ENCODE measurements around the gene COMP. TPM values are rescaled to one million over a fixed set of nuclear protein-coding genes. Genes with fewer than 3 reads are reported as not detected.
"Not testable (repeated sequence)": the region's sequence is repeated elsewhere in the genome, so short reads cannot be mapped to it uniquely, and the experiment has no call there.

The COMP gene
- total RNA-seq, 1 experiment from 2014 or later = not detected

DNA sequence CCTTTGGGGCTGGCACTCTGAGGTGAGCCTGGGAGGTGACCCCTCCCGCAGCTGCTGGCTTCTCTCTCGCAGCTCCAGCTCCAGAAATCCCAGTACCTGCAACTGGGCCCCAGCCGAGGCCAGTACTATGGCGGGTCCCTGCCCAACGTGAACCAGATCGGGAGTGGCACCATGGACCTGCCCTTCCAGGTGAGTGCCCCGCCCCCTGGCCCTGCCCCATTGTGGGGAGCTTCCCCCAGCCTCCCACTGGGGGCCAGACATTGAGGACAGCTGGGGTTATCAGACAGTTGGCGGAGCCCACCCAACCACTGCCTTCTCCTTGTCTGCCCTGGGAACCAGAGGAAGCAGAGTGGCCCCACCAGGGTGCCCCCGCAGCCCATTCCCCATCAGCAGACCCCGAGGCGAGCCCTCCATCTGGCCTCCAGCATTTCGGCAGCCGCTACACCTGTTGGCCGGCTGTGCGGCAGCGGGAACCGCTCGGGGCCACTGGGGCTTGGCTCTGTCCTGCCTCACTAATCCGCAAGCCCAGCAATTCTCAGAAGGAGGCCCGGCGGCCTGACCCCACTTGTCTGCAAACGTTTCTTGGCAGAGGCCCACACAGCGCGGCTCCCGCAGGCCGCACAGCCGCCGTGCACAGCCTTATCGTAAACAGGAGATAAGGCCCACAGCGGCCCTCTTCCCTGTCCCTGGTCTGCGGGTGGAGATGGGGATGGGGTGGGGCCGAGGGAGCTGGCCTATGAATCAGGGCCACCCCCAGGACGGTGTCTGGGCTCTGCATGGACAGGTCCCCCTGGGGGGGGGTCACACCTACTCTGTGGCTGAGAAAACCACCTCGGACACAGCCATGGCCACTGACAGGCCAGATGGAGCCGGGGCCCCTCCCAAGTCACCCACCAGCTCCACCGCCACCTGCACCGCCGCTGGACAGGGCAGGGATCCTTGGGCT is 48.0 kb downstream of the COMP start:
- in situ Hi-C loops (cut with HindIII; ENCODE audit: low pct_unique_long_range_greater_than_20kb, low sequenced_read_pairs) = no loop called here

DNA sequence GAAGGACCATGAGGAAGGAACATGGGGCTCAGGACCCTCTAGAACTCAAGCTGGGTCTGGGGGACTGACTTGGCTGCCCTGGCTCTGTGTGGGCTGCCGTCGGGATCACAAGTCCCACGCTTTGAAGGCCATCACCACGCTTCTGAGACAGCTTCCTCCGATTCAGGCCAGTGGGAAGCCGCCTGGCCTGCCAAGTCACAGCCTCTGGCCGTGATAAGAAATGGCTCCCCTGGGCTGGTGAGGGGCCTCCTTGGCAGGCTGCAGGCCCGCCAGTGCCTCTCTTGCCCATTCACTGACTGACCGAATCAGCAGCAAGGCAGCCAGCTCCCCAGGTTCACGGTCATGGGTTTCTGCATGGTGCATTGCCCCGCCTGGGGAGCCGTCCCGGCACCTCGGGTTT is 48.8 kb downstream of the COMP start:
- DNase-seq (ENCODE audit: low read depth, low spot score) = no peak
- in situ Hi-C loops (cut with HindIII; ENCODE audit: low pct_unique_long_range_greater_than_20kb, low sequenced_read_pairs) = no loop called here

More for the DNA sequence above, 48.0 kb downstream of the COMP start:
- DNase-seq (ENCODE audit: low read depth, low spot score) = no peak

DNA sequence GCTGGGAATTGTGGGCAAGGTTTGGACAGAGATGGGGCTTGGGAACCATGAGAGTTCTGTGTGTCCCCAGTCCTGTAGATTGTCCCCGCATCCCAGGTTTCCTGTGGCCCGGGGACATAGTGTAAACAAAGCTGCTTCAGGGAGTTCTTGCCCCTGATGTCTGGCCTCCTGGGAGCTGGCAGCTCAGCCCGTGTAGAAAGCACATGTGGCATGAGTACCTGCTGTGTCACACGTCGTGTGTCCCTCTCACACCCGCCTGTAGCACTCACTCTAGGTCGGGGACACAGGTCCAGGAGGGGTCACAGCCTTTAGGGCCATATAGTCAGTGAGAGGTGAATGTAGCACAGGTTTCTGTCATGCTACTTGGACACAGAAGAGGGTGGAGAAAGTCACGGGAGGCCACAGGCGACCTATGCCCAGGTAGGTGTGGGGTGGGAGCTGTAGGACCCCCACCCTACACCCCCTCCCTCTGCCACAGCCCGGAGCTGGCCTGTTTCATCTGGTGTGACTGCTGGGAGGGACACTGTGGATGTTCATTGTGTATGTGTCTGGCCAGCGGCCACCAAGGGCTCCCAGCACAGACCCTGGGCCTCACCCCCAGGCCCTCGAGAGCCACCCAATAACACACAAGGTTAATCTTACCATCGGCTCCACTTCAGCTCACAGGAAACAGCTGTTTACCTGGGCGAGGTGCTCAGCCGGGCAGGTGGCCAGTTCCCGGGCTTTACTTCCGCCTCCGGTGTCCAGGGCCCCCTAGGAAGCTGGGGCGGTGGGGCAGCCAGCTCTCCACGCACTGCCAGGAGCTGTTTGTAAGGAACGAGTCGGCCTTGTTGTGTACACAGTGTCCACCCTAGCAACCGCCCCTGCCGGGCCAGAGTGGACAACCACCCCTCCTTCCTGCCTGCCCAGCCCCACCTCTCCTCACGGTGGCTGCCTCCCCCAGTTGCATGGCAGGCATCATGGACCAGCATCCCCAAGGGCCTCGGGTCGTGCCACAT is 49.7 kb downstream of the COMP start:
- in situ Hi-C loops (cut with HindIII; ENCODE audit: low pct_unique_long_range_greater_than_20kb, low sequenced_read_pairs) = no loop called here
- no peak for DNase-seq (ENCODE audit: low read depth, low spot score)

DNA sequence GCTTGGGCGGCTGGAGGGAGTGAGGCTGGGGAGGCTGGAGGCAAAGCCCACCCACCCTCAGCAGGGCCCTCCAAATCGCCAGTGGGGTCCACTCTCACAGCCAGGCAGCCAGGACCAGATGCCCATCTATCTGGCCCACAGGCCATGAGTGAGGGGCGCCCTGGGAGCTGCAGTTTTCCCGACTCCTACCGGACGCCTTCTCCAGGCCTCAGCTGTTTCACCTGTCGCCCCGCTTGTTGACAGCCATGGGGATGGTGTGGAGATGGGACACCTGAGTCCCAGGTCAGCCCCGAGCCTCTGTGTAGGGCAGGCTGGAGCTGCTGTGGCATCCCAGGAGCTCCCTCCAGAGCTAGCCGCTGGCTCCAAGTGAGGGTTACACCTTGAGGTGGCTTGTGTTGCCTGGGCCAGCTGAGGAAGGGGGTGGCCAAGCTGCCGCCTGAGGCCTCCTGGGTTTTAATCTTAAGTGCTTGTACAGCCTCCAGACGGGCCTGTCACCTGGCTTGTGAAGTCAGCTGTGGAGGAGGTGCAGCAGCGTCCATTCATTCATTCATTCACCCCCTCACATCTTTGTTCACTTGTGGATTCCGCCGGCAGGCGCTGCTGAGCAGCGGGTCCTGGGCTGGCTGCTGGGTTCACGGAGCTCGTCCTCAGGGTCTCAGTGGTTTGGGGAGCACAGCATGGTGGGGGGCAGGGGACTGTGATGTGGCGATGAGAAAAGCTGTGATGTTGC is 52.0 kb downstream of the COMP start:
- in situ Hi-C loops (cut with HindIII; ENCODE audit: low pct_unique_long_range_greater_than_20kb, low sequenced_read_pairs) = no loop called here
- DNase-seq (ENCODE audit: low read depth, low spot score) = no peak

DNA sequence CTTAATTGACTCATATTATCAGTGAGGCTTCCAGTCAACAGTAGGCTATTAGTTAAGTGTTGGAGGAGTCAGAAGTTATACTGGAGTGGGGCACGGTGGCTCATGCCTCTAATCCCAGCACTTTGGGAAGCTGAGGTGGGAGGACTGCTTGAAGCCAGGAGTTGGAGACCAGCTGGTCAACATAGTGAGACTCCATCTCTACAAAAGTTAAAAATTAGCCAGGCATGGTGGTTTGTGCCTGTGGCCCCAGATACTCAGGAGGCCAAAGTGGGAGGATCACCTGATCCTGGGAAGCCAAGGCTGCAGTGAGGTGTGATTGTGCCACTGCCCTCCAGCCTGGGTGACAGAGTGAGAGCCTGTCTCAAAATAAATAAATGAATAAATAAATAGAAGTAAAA is 53.2 kb downstream of the COMP start:
- in situ Hi-C loops (cut with HindIII; ENCODE audit: low pct_unique_long_range_greater_than_20kb, low sequenced_read_pairs) = no loop called here
- DNase-seq (ENCODE audit: low read depth, low spot score) = no peak

DNA sequence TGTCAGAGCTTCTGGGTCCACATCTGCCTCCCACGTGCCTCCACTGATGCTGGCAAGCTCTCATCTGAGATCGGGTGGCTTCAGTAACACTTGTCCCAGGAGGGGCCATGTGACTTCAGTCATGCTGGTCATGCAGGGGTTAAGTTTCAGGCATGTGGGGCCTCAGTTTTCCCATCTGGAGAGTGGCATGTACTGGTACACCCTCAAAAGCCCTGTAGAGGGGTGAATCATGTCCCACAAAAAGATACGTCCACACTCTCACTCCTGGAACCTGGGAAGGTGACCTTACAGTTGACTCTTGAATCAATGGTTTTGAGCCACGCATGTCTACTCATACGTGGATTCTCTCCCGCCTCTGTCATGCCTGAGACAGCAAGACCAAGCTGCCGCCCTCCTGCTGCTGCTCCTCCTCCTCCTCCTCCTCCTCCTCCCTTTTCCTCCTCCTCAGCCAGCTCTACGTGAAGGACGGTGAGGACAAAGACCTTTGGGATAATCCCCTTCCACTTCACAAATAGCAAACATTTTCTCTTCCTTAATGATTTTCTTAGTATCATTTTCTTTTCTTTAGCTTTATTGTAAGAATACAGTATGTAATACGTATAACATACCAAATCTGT is 53.7 kb downstream of the COMP start:
- in situ Hi-C loops (cut with HindIII; ENCODE audit: low pct_unique_long_range_greater_than_20kb, low sequenced_read_pairs) = no loop called here
- DNase-seq (ENCODE audit: low read depth, low spot score) = no peak

- in situ Hi-C loops (cut with HindIII; ENCODE audit: low pct_unique_long_range_greater_than_20kb, low sequenced_read_pairs) = no loop called here
- no peak for DNase-seq (ENCODE audit: low read depth, low spot score)
These were observed 54.4 kb downstream of the COMP start for GRCh38 chr19:18736415-18737336.

GRCh38 chr19:18735752-18736151 is 55.4 kb downstream of the COMP start:
- DNase-seq (ENCODE audit: low read depth, low spot score) = no peak
- in situ Hi-C loops (cut with HindIII; ENCODE audit: low pct_unique_long_range_greater_than_20kb, low sequenced_read_pairs) = no loop called here

- no peak for DNase-seq (ENCODE audit: low read depth, low spot score)
- in situ Hi-C loops (cut with HindIII; ENCODE audit: low pct_unique_long_range_greater_than_20kb, low sequenced_read_pairs) = no loop called here
These were observed 55.8 kb downstream of the COMP start for GRCh38 chr19:18735324-18735723.

GRCh38 chr19:18733762-18734332 is 57.3 kb downstream of the COMP start:
- DNase-seq (ENCODE audit: low read depth, low spot score); in situ Hi-C loops (cut with HindIII; ENCODE audit: low pct_unique_long_range_greater_than_20kb, low sequenced_read_pairs): not testable (repeated sequence)

DNA sequence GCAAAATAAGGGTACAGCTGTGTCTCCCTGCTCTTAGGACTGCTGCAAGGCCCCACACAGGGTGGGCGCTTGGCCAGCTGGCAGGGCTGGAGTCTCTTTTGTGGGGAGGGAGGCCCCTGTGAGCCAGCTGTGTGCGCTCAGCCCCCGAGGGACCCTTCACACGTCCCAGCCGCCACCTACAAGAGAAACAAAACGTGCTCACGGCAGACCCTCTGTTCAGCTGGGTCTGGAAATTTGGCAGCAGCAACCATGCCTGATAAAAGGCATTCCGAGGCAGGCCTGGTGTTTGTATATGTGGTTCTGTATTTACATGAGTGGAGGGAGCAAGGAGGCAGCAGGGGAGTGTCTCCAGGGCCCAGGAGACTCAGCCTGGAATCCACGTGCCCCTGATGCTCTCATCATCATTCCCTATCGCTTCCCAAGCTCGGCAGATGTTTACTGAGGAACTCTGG is 57.9 kb downstream of the COMP start:
- in situ Hi-C loops (cut with HindIII; ENCODE audit: low pct_unique_long_range_greater_than_20kb, low sequenced_read_pairs) = no loop called here
- no peak for DNase-seq (ENCODE audit: low read depth, low spot score)

Other genes with a start within 250 kb of the COMP start
- gene FKBP8, start 247.7 kb downstream of the COMP start, total RNA-seq (2014; rRNA removed; shearing (Covaris generic)) = 151 and 174 TPM in 2 replicates
- gene KXD1, start 233.4 kb downstream of the COMP start, total RNA-seq (2014; rRNA removed; shearing (Covaris generic)) = 70.6 and 74.1 TPM in 2 replicates
- gene UBA52, start 219.4 kb downstream of the COMP start, total RNA-seq (2014; rRNA removed; shearing (Covaris generic)) = 1,284 and 1,363 TPM in 2 replicates
- 25.0 and 28.8 TPM in 2 replicates for gene REX1BD, start 202.5 kb downstream of the COMP start, total RNA-seq (2014; rRNA removed; shearing (Covaris generic))
- gene CRLF1, start 184.5 kb downstream of the COMP start, total RNA-seq (2014; rRNA removed; shearing (Covaris generic)) = 0.32 and 2.6 TPM in 2 replicates
- 0.08 TPM in 1 of 2 replicates, not detected in the other for gene TMEM59L, start 178.4 kb downstream of the COMP start, total RNA-seq (2014; rRNA removed; shearing (Covaris generic))
- gene KLHL26, start 154.3 kb downstream of the COMP start, total RNA-seq (2014; rRNA removed; shearing (Covaris generic)) = 0.77 and 1.3 TPM in 2 replicates
- gene CRTC1, start 107.6 kb downstream of the COMP start, total RNA-seq (2014; rRNA removed; shearing (Covaris generic)) = 0.95 and 1.2 TPM in 2 replicates
- 22.4 and 25.7 TPM in 2 replicates for gene UPF1, start 40.7 kb upstream of the COMP start, total RNA-seq (2014; rRNA removed; shearing (Covaris generic))
- gene CERS1, start 104.9 kb upstream of the COMP start, total RNA-seq (2014; rRNA removed; shearing (Covaris generic)) = 10.5 and 12.0 TPM in 2 replicates
- gene COPE, start 128.1 kb upstream of the COMP start, total RNA-seq (2014; rRNA removed; shearing (Covaris generic)) = 228 and 253 TPM in 2 replicates
- gene DDX49, start 128.4 kb upstream of the COMP start, total RNA-seq (2014; rRNA removed; shearing (Covaris generic)) = 47.2 and 51.4 TPM in 2 replicates
- 21.0 and 30.2 TPM in 2 replicates for gene HOMER3, start 149.9 kb upstream of the COMP start, total RNA-seq (2014; rRNA removed; shearing (Covaris generic))
- gene SUGP2, start 242.2 kb upstream of the COMP start, total RNA-seq (2014; rRNA removed; shearing (Covaris generic)) = 26.5 and 26.6 TPM in 2 replicates
- gene ARMC6, start 242.3 kb upstream of the COMP start, total RNA-seq (2014; rRNA removed; shearing (Covaris generic)) = 30.6 and 33.5 TPM in 2 replicates

All from SK-MEL-5 (cell line).